ENCODE measurements around the gene RMND5A. TPM values are rescaled to one million over a fixed set of nuclear protein-coding genes. Genes with fewer than 3 reads are reported as not detected.

The RMND5A gene
- polyA plus RNA-seq, 1 of the 3 experiments (the other 2 are of a cell fraction): 4.3 TPM

DNA sequence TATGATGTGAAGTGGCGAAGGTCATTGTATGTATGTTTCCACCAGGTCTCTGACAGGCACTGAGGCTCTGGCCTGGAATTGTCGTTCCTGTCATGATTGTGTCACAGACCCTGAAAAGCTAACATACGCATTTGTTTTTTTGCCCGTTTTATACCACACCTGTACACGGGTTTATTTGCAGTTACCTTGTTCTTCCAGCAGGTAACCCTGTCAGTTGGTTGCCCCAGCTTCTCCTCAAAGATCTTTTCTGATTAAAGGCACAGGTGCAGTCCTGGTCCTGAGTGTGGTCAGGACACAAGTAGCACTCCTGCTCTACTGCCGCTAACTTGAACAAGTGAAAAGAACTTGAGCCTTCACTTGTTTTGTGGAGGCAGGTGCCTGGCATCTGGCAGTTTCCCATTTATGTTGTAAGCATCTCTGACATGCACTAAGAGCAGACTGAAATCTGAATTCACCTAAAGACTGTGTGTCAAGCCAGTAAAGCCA lies 50.8 kb downstream of the RMND5A start:
- Histone ChIP-seq H4K20me1 (ENCODE audit: insufficient read depth) (no peaks in the 10 kb centered on the region), H3F3A (replicated peaks; ENCODE audit: insufficient read depth) (no peaks in the 10 kb centered on the region), H3K9me3 (no peaks in the 10 kb centered on the region), H3K36me3 (replicated peaks in 1 of 2; ENCODE audit: control insufficient read depth in 1 of 2, insufficient read depth in 2 of 2, low read length in 1 of 2) (peaks cover 13 to 49% of the 10 kb centered on the region in 2 experiments), H3K27me3 (ENCODE audit: insufficient read depth) (no peaks in the 10 kb centered on the region), H3K9ac (no peak overlapping the region), H2AFZ (ENCODE audit: low read depth) (no peak overlapping the region), H3K4me1 (ENCODE audit: control insufficient read depth in 1 of 2, insufficient read depth in 2 of 2, low read depth in 1 of 2, low read length in 1 of 2) (peaks cover 0 to 3% of the 10 kb centered on the region in 2 experiments; a peak in 1 of 4 replicates), H3K4me3 (ENCODE audit: low read depth in 2 of 2, low read length in 1 of 2) (no peak overlapping the region), H3K9me2 (no peaks in the 10 kb centered on the region), H3K4me2 (no peak overlapping the region), H3K79me2 (ENCODE audit: insufficient read depth) (no peaks in the 10 kb centered on the region), H3K27ac (ENCODE audit: low read depth in 2 of 2, low read length in 1 of 2) (no peak overlapping the region)
- WGBS (ENCODE audit: low lambda C conversion rate): 89% methylated on average over 6 of the region's 6 CpGs
- TF ChIP-seq FOSL2 (IDR thresholded peaks at IDR 0.05; ENCODE audit: borderline replicate concordance, low read depth): no peak
- TF ChIP-seq RXRA (IDR thresholded peaks at IDR 0.05; ENCODE audit: borderline replicate concordance, low read depth): no peak
- TF ChIP-seq, protein P1, sequence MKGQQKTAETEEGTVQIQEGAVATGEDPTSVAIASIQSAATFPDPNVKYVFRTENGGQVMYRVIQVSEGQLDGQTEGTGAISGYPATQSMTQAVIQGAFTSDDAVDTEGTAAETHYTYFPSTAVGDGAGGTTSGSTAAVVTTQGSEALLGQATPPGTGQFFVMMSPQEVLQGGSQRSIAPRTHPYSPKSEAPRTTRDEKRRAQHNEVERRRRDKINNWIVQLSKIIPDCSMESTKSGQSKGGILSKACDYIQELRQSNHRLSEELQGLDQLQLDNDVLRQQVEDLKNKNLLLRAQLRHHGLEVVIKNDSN (IDR thresholded peaks at IDR 0.05; ENCODE audit: borderline replicate concordance, low read depth): no peak
- no peak for TF ChIP-seq NRF1 (IDR thresholded peaks at IDR 0.05; ENCODE audit: low read depth, low read length)
- TF ChIP-seq EZH2phosphoT487 (IDR thresholded peaks at IDR 0.05; ENCODE audit: borderline replicate concordance, low read depth): no peak
- no peak for TF ChIP-seq IRF3 (IDR thresholded peaks at IDR 0.05; ENCODE audit: low read depth, low read length)
- TF ChIP-seq MAX (IDR thresholded peaks at IDR 0.05; ENCODE audit: low read depth): no peak
- TF ChIP-seq TAF1 (IDR thresholded peaks at IDR 0.05; ENCODE audit: borderline replicate concordance, low read depth, low read length): no peak
- TF ChIP-seq, protein P2, sequence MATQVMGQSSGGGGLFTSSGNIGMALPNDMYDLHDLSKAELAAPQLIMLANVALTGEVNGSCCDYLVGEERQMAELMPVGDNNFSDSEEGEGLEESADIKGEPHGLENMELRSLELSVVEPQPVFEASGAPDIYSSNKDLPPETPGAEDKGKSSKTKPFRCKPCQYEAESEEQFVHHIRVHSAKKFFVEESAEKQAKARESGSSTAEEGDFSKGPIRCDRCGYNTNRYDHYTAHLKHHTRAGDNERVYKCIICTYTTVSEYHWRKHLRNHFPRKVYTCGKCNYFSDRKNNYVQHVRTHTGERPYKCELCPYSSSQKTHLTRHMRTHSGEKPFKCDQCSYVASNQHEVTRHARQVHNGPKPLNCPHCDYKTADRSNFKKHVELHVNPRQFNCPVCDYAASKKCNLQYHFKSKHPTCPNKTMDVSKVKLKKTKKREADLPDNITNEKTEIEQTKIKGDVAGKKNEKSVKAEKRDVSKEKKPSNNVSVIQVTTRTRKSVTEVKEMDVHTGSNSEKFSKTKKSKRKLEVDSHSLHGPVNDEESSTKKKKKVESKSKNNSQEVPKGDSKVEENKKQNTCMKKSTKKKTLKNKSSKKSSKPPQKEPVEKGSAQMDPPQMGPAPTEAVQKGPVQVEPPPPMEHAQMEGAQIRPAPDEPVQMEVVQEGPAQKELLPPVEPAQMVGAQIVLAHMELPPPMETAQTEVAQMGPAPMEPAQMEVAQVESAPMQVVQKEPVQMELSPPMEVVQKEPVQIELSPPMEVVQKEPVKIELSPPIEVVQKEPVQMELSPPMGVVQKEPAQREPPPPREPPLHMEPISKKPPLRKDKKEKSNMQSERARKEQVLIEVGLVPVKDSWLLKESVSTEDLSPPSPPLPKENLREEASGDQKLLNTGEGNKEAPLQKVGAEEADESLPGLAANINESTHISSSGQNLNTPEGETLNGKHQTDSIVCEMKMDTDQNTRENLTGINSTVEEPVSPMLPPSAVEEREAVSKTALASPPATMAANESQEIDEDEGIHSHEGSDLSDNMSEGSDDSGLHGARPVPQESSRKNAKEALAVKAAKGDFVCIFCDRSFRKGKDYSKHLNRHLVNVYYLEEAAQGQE (IDR thresholded peaks at IDR 0.05; ENCODE audit: low read depth, low read length): no peak
- TF ChIP-seq MXI1 (IDR thresholded peaks at IDR 0.05; ENCODE audit: low read depth, low read length): no peak
- no peak for TF ChIP-seq SMC3 (IDR thresholded peaks at IDR 0.05; ENCODE audit: low read depth, low read length)
- no peak for TF ChIP-seq SIN3A (IDR thresholded peaks at IDR 0.05; ENCODE audit: borderline replicate concordance, low read depth, low read length)
- TF ChIP-seq FOXJ3 (CRISPR knock-in tag; IDR thresholded peaks at IDR 0.05): no peak
- no peak for TF ChIP-seq ELF1 (IDR thresholded peaks at IDR 0.05)
- TF ChIP-seq PBX3 (IDR thresholded peaks at IDR 0.05): no peak
- TF ChIP-seq TCF12 (IDR thresholded peaks at IDR 0.05): no peak
- TF ChIP-seq RCOR1 (IDR thresholded peaks at IDR 0.05; ENCODE audit: low read length): no peak
- no peak for TF ChIP-seq GATA2 (CRISPR knock-in tag; IDR thresholded peaks at IDR 0.05)
- no peak for TF ChIP-seq GABPA (IDR thresholded peaks at IDR 0.05; ENCODE audit: low read depth)
- POLR2A ChIA-PET: no interaction called here
- no peak for DNase-seq
- CTCF ChIA-PET: interaction anchor here (1.3 kb wide), 1 partner anchor 10 kb away, joined by 4 read pairs; no protein-coding TSS in a partner anchor
